Fibroblast of lung (primary cell): ENCODE measurements around the gene SHPK.

Source experiments
- EZH2 ChIP-seq: IDR thresholded peaks from 2 replicates; pipeline ENCODE4 v1.5.1; 2012; ENCODE audit warnings: low read length, control low read depth, mild to moderate bottlenecking; ENCODE audit errors: missing control alignments
- TF ChIP-seq, protein P1 (sequence below), 2 donors: IDR thresholded peaks in 1 of 2; conservative IDR thresholded peaks in 1 of 2; 1 replicate in 1 of 2; 2 replicates in 1 of 2; pipeline ENCODE4 v1.5.1; 2011 to 2012; ENCODE audit warnings: low read length in 2 of 2, control low read depth in 1 of 2, inconsistent platforms in 1 of 2, low read depth in 1 of 2, mild to moderate bottlenecking in 1 of 2

GRCh38 chr17:3636908-3637373 lies 891 bp upstream of the SHPK start:
- TF ChIP-seq, protein P1, sequence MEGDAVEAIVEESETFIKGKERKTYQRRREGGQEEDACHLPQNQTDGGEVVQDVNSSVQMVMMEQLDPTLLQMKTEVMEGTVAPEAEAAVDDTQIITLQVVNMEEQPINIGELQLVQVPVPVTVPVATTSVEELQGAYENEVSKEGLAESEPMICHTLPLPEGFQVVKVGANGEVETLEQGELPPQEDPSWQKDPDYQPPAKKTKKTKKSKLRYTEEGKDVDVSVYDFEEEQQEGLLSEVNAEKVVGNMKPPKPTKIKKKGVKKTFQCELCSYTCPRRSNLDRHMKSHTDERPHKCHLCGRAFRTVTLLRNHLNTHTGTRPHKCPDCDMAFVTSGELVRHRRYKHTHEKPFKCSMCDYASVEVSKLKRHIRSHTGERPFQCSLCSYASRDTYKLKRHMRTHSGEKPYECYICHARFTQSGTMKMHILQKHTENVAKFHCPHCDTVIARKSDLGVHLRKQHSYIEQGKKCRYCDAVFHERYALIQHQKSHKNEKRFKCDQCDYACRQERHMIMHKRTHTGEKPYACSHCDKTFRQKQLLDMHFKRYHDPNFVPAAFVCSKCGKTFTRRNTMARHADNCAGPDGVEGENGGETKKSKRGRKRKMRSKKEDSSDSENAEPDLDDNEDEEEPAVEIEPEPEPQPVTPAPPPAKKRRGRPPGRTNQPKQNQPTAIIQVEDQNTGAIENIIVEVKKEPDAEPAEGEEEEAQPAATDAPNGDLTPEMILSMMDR (conservative IDR thresholded peaks at IDR 0.05 in 1 of 2, IDR thresholded peaks at IDR 0.05 in 1 of 2; ENCODE audit: low read depth in 1 of 2, low read length in 2 of 2) = no peak
- no peak for TF ChIP-seq EZH2
